HUES6 (cell line): ENCODE measurements around the gene HOXC10.

Experiments
- H3K27ac ChIP-seq: 2 replicates; pipeline ENCODE4 v1.7.0; 2013; ENCODE audit warnings: low read depth, mild to moderate bottlenecking, low read length, inconsistent platforms
- H3K27me3 ChIP-seq: 2 replicates; pipeline ENCODE4 v1.6.1; 2013; ENCODE audit warnings: low read length; ENCODE audit not compliant: control insufficient read depth, insufficient read depth
- H3K36me3 ChIP-seq: 2 replicates; pipeline ENCODE4 v1.6.1; 2013; ENCODE audit warnings: low read length; ENCODE audit not compliant: control insufficient read depth, insufficient read depth
- H3K4me1 ChIP-seq: 2 replicates; pipeline ENCODE4 v1.6.1; 2013; ENCODE audit warnings: low read length; ENCODE audit not compliant: control insufficient read depth, insufficient read depth
- H3K4me3 ChIP-seq: 2 replicates; pipeline ENCODE4 v1.5.1; 2013; ENCODE audit warnings: low read depth, low read length
- H3K9ac ChIP-seq: one replicate; pipeline ENCODE4 v1.6.1; 2013; ENCODE audit warnings: mild to moderate bottlenecking, low read length
- H3K9me3 ChIP-seq: 2 replicates; pipeline ENCODE4 v1.6.1; 2013; ENCODE audit warnings: low read depth, low read length; ENCODE audit not compliant: control insufficient read depth, insufficient read depth

Gene HOXC10

DNA sequence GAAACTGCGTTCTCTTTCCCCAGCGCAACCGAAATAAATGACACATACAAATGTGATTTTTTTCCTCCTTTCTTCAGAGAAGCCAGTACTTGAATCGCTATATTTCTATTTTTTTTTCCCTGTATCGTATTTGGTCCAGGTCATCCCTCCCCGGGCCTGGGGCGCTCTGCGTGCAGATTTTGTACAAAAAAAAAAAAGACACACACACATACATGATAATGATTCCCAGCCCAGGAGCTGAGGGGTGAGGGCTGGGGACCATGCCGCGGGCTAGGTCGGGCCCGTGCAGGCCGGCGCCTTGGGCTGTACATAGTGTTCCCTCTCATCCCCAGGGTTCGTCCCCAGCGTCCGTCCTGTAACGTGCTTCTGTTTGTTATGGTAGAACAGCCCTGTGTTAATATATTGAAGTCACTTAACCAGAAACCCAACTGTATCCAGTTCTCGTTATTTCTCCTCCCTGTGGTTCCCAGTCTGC lies 18.0 kb downstream of the HOXC10 start:
- Histone ChIP-seq H3K4me1 (peaks cover 3% of the 10 kb centered on the region; the same call in 1 of the 2 replicates), H3K4me3 (no peak overlapping the region), H3K27me3 (peaks cover 100% of the 10 kb centered on the region), H3K36me3 (no peaks in the 10 kb centered on the region), H3K9me3 (no peaks in the 10 kb centered on the region), H3K27ac (no peak overlapping the region), H3K9ac (peak overlapping the region; percentile 71)

DNA sequence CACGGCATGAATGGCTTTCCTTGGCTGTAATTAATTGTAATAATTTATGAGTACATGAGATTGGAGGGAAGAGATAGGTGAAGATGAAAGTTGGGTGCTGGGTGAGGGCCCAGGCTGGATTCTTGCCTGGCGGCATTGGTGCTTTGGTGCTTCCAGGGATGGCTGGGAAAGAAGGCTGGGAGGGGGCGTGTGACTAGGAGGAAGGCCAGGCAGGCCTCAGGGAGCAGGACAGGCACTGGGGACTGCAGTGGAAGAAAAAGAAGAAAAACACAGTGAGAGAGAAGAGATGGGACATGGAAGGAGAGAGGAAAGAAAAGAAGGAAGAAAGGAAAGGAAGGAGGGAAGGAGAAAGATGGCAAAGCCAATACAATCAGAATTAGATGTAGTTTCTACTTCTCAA lies 18.7 kb downstream of the HOXC10 start:
- peaks cover 100% of the 10 kb centered on the region for H3K27me3 ChIP-seq
- H3K9me3 ChIP-seq, result no peaks in the 10 kb centered on the region
- H3K4me1 ChIP-seq, result peaks cover 3% of the 10 kb centered on the region; the same call in 1 of the 2 replicates
- H3K36me3 ChIP-seq, result no peaks in the 10 kb centered on the region
- peak overlapping the region; percentile 75 for H3K9ac ChIP-seq
- no peak overlapping the region for H3K27ac ChIP-seq
- no peak overlapping the region for H3K4me3 ChIP-seq

- Histone ChIP-seq H3K4me3 (no peak overlapping the region; the same call in 1 of the 2 replicates), H3K4me1 (peaks cover 3% of the 10 kb centered on the region; the same call in 1 of the 2 replicates), H3K9ac (peak overlapping the region; percentile 75), H3K36me3 (no peaks in the 10 kb centered on the region), H3K27ac (no peak overlapping the region), H3K9me3 (no peaks in the 10 kb centered on the region), H3K27me3 (peaks cover 100% of the 10 kb centered on the region)
Observed at GRCh38 chr12:54004063-54004840, 19.3 kb downstream of the HOXC10 start.

- no peaks in the 10 kb centered on the region for H3K9me3 ChIP-seq
- H3K27ac ChIP-seq, result no peak overlapping the region
- H3K36me3 ChIP-seq, result no peaks in the 10 kb centered on the region
- peaks cover 3% of the 10 kb centered on the region; the same call in 1 of the 2 replicates for H3K4me1 ChIP-seq
- peaks cover 100% of the 10 kb centered on the region for H3K27me3 ChIP-seq
- H3K4me3 ChIP-seq, result peak overlapping the region; percentile 28; the same call in 1 of the 2 replicates
- peak overlapping the region; percentile 91 for H3K9ac ChIP-seq
Observed at GRCh38 chr12:54004841-54005530, 20.0 kb downstream of the HOXC10 start.

DNA sequence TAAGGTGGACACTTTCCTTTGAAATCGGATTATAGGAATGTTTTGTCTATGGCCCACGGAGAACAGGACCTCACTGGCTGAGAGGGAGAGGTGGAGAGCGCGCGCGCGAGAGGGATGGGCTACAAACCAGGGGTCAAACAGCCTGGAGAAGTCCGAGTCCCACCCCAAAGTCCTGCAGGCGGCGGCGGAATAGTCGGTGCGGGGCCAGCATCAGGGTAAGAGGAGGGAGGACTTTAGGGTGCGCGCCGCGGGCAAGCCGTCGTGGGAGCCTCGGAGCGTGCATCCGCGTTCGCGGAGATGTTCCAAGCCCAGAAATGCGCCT lies 20.5 kb downstream of the HOXC10 start:
- no peaks in the 10 kb centered on the region for H3K36me3 ChIP-seq
- no peaks in the 10 kb centered on the region for H3K9me3 ChIP-seq
- peak overlapping the region; percentile 28; the same call in 1 of the 2 replicates for H3K4me3 ChIP-seq
- H3K27ac ChIP-seq, result no peak overlapping the region; the same call in 1 of the 2 replicates
- H3K4me1 ChIP-seq, result peaks cover 3% of the 10 kb centered on the region; the same call in 1 of the 2 replicates
- peak overlapping the region; percentile 91 for H3K9ac ChIP-seq
- peaks cover 100% of the 10 kb centered on the region for H3K27me3 ChIP-seq

- Histone ChIP-seq H3K9ac (peak overlapping the region; percentile 91), H3K4me3 (peak overlapping the region; percentile 34; the same call in 1 of the 2 replicates), H3K4me1 (peaks cover 3% of the 10 kb centered on the region; the same call in 1 of the 2 replicates), H3K9me3 (no peaks in the 10 kb centered on the region), H3K27me3 (peaks cover 100% of the 10 kb centered on the region), H3K36me3 (no peaks in the 10 kb centered on the region), H3K27ac (no peak overlapping the region; the same call in 1 of the 2 replicates)
Observed at GRCh38 chr12:54005853-54006558, 21.1 kb downstream of the HOXC10 start.

DNA sequence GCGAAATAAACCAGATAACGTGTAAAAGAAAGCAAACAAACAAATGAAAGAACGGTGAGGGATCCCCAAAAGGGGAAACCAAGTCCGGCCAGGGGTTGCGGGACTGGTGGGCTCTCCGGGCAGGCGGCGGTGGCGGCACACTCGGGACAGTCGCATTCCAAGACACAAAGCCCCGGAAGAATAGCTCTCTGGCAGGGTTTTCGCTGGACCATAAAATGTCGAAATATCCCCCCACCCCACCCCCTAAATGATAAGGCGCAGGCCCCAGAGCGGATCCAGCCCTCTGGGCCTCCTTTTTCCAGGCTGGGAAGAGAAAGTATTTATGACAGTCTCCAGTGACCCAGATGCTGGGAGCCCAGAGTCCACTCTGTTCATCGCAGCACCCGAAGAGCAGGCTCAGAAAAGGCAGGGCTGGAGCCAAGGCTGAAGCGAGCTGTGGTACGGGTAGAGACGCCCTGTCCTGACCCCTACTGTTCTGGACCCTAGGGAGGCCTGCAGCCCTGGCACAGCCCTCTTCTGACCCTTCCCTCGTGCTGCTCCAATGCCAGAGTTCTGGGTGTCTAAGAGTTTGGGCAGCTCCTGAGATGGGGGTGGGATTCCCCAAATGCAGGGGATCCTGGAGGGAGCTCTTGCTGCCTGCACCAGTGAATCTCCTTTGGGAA lies 21.7 kb downstream of the HOXC10 start:
- peak overlapping the region; percentile 39; the same call in 1 of the 2 replicates for H3K4me3 ChIP-seq
- peaks cover 100% of the 10 kb centered on the region for H3K27me3 ChIP-seq
- peak overlapping the region; percentile 91 for H3K9ac ChIP-seq
- H3K36me3 ChIP-seq, result no peaks in the 10 kb centered on the region
- peaks cover 3% of the 10 kb centered on the region; the same call in 1 of the 2 replicates for H3K4me1 ChIP-seq
- no peaks in the 10 kb centered on the region for H3K9me3 ChIP-seq
- H3K27ac ChIP-seq, result no peak overlapping the region; the same call in 1 of the 2 replicates

DNA sequence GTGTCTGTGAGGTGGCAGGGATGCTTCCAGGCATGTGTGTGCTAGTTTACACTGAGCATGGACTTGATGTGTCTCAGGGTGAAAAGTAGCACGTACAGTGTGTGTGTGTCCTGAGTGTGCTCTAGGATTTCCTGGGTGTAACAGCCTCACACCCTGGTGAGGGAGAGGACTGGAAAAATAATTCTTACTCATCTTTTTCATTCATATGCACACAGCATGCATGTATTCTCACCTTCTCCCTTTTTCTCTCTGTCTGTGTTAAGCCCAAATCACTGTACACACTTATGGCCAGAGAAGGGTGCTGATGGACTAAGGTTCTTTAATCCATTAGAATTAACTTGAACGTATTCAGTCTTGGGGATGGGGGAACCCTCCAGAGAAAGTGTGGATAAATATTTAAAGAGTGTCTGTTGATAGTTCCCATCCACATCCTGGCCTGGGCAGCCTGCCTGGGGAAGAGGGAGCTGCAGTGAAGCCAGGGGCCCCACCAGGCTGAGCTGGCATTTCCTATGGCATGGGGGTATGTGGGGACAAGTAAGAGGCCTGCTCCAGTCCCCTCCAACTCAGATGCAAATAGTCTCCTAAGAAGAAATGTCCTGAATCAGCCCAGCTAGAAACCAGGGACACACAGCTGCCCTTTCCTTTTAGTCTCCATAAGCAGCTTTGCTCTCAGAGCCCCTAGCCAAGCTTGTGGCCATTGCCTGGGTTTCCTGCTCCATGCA lies 22.8 kb downstream of the HOXC10 start:
- Histone ChIP-seq H3K9ac (peak overlapping the region; percentile 91), H3K4me1 (peaks cover 3% of the 10 kb centered on the region; the same call in 1 of the 2 replicates)

GRCh38 chr12:54008260-54008552 lies 23.3 kb downstream of the HOXC10 start:
- Histone ChIP-seq H3K9ac (peak overlapping the region; percentile 91), H3K27ac (no peak overlapping the region), H3K4me3 (peak overlapping the region; percentile 39; the same call in 1 of the 2 replicates), H3K36me3 (no peaks in the 10 kb centered on the region), H3K4me1 (peaks cover 3% of the 10 kb centered on the region; the same call in 1 of the 2 replicates), H3K9me3 (no peaks in the 10 kb centered on the region), H3K27me3 (peaks cover 100% of the 10 kb centered on the region)

More for the DNA sequence above, 22.8 kb downstream of the HOXC10 start:
- Histone ChIP-seq H3K4me3 (peak overlapping the region; percentile 39; the same call in 1 of the 2 replicates), H3K9me3 (no peaks in the 10 kb centered on the region), H3K27me3 (peaks cover 100% of the 10 kb centered on the region), H3K27ac (no peak overlapping the region), H3K36me3 (no peaks in the 10 kb centered on the region)
